Fibroblast of gingiva (primary cell): Measurements from ENCODE around the gene GNRHR.

ENCODE experiments used
- DNase-seq: peaks from one replicate; pipeline ENCODE4 v3.0.0-alpha.2; 2011; ENCODE audit warnings: low read depth

GNRHR gene

GRCh38 chr4:67700116-67700737, 54.0 kb downstream of the GNRHR start:
- DNase-seq = no peak

- no peak for DNase-seq
Observed at GRCh38 chr4:67699603-67700002, 54.6 kb downstream of the GNRHR start.

- DNase-seq = no peak
Observed at GRCh38 chr4:67697860-67698687, 56.1 kb downstream of the GNRHR start.

- DNase-seq = no peak
Observed at GRCh38 chr4:67696061-67696460, 58.1 kb downstream of the GNRHR start.

GRCh38 chr4:67694662-67695061, 59.5 kb downstream of the GNRHR start:
- DNase-seq = peak; percentile 21

GRCh38 chr4:67691328-67691727, 62.9 kb downstream of the GNRHR start:
- no peak for DNase-seq
